ENCODE results near the gene TMEM88. TPM values are rescaled to one million over a fixed set of nuclear protein-coding genes. Genes with fewer than 3 reads are reported as not detected.

TMEM88 gene
- total and polyA plus RNA-seq, 8 donors, result 2.1 to 28.5 (median 2.9) TPM

DNA sequence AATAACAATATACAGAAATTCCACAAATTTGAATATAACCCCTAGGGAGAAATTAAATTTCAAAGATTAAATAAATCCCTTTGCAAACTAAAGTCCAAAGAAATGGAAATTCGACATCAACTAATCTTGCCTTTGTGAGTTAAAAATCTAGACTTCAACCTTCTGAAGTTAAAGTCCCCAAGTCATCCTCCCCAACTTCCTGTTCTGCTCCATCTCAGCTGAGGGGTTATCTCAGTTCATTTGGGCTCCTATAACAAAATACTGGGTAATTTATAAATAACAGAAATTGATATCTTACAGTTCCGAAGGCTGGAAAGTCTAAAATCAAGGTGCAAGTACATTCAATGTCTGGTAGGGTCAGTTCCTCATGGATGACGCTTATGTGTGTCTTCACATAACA lies 43.6 kb upstream of the TMEM88 start:
- no peak for FAIRE-seq

DNA sequence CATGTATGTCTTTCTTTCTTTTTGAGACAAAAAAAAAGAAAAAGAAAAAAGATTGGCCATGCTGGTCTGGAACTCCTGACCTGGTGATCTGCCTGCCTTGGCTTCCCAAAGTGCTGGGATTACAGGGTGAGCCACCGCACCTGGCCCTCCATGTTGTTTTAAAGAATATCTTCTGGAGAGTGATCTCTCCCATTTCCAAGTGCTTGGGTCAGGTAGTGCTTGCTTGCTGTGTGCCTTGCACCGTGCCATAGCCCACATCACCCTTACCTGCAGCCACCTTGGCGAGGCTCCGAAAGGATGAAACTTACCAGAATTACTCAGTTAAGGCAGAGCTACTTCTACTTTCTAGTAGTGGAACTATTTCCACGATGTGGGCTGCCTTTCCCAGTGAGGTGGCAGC lies 39.9 kb upstream of the TMEM88 start:
- H3K4me3 ChIP-seq, result no peak overlapping the region
- no peaks in the 10 kb centered on the region for H3K36me3 ChIP-seq
- ATAC-seq (no peak), FAIRE-seq (no peak), DNase-seq (no peak)
- intact Hi-C loops (cut with DNase I), result no loop called here
- no peaks in the 10 kb centered on the region for H3K9me3 ChIP-seq
- H3K27ac ChIP-seq, result no peak overlapping the region
- TF ChIP-seq, protein P1, sequence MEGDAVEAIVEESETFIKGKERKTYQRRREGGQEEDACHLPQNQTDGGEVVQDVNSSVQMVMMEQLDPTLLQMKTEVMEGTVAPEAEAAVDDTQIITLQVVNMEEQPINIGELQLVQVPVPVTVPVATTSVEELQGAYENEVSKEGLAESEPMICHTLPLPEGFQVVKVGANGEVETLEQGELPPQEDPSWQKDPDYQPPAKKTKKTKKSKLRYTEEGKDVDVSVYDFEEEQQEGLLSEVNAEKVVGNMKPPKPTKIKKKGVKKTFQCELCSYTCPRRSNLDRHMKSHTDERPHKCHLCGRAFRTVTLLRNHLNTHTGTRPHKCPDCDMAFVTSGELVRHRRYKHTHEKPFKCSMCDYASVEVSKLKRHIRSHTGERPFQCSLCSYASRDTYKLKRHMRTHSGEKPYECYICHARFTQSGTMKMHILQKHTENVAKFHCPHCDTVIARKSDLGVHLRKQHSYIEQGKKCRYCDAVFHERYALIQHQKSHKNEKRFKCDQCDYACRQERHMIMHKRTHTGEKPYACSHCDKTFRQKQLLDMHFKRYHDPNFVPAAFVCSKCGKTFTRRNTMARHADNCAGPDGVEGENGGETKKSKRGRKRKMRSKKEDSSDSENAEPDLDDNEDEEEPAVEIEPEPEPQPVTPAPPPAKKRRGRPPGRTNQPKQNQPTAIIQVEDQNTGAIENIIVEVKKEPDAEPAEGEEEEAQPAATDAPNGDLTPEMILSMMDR (IDR thresholded peaks at IDR 0.05), result no peak
- WGBS, 2 donors, result 84 to 91% methylated on average over 5 of the region's 5 CpGs
- no peaks in the 10 kb centered on the region for H3K4me1 ChIP-seq
- no peaks in the 10 kb centered on the region for H3K27me3 ChIP-seq

More for the DNA sequence above, 43.6 kb upstream of the TMEM88 start:
- H3K4me3 ChIP-seq, result no peak overlapping the region
- no peaks in the 10 kb centered on the region for H3K36me3 ChIP-seq
- H3K27ac ChIP-seq, result no peak overlapping the region
- H3K9me3 ChIP-seq, result no peaks in the 10 kb centered on the region
- WGBS, 2 donors, result 82 to 88% methylated on average over 3 of the region's 3 CpGs
- TF ChIP-seq, protein P1 (IDR thresholded peaks at IDR 0.05), result no peak
- intact Hi-C loops (cut with DNase I), result no loop called here
- no peak for DNase-seq
- ATAC-seq, result no peak
- H3K4me1 ChIP-seq, result no peaks in the 10 kb centered on the region
- no peaks in the 10 kb centered on the region for H3K27me3 ChIP-seq

DNA sequence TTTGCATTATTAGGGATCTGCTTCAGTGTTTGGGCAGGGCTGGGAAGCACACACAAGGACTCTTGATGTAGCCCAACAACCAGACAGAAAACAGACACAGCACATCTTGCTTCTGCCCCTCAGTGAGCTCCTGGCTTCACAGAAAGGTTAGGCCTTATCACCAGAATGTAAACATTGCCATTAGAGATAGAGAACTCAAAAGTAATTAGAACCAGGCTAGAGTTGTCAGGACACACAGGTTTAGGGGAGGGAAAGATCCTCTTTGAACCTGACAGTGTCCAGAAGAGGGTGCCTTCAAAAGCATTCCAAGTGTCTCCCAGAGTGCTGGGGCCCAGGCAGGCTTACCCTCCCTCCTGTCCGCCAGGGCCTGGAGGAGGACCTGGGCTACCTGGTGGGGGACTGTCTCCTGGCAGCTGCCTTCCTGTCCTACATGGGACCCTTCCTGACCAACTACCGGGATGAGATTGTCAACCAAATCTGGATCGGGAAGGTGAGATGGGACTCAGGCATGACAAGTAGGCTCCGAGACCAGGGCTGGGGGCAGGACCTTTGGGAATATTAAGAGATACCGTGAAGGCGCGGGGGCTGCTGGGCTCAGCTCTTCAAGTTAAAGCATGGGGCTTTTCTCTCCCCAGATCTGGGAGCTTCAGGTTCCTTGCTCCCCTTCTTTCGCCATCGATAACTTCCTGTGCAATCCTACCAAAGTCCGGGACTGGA lies 37.8 kb upstream of the TMEM88 start:
- no peaks in the 10 kb centered on the region for H3K4me1 ChIP-seq
- H3K27me3 ChIP-seq, result no peaks in the 10 kb centered on the region
- no peaks in the 10 kb centered on the region for H3K9me3 ChIP-seq
- FAIRE-seq (no peak), ATAC-seq (no peak), DNase-seq (no peak)
- no peaks in the 10 kb centered on the region for H3K36me3 ChIP-seq
- intact Hi-C loops (cut with DNase I), result no loop called here
- no peak overlapping the region for H3K4me3 ChIP-seq
- TF ChIP-seq, protein P1 (IDR thresholded peaks at IDR 0.05), result no peak
- WGBS, 2 donors, result 81 to 84% methylated on average over 10 of the region's 10 CpGs
- H3K27ac ChIP-seq, result no peak overlapping the region

DNA sequence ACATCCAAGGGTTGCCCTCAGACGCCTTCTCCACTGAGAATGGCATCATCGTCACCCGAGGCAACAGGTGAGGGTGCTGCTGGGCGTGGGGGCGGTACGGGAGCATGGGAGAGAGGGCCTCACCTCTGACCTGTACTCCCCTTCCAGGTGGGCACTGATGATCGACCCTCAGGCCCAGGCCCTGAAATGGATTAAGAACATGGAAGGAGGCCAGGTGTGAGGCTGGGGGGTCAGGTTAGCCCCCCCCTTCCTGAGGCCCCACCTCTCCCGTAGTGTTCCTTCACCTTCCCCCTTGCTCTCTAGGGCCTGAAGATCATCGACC lies 37.3 kb upstream of the TMEM88 start:
- 80 to 84% methylated on average over 9 of the region's 9 CpGs for WGBS, 2 donors
- Histone ChIP-seq H3K36me3 (no peaks in the 10 kb centered on the region), H3K4me3 (no peak overlapping the region), H3K4me1 (no peaks in the 10 kb centered on the region), H3K27ac (no peak overlapping the region), H3K27me3 (no peaks in the 10 kb centered on the region), H3K9me3 (no peaks in the 10 kb centered on the region)
- no peak for ATAC-seq
- DNase-seq, result no peak
- intact Hi-C loops (cut with DNase I), result no loop called here
- no peak for FAIRE-seq
- TF ChIP-seq, protein P1 (IDR thresholded peaks at IDR 0.05), result no peak

DNA sequence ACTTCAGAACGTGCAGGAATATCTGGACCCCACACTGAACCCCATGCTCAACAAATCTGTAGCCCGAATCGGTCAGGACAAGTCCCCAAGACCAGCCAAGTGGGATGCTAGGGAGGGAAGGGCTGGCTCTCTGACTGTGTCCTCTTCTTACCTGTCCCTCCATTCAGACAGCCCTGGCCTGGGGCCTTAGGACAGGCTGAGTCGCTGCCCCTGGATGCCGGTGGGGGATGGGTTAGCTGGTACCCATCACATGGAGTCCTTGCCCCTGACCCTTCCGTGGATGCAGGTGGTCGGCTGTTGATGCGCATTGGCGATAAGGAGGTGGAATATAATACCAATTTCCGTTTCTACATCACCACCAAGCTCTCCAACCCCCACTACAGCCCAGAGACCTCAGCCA lies 36.8 kb upstream of the TMEM88 start:
- ATAC-seq (no peak), FAIRE-seq (no peak), DNase-seq (no peak)
- no peaks in the 10 kb centered on the region for H3K4me1 ChIP-seq
- H3K36me3 ChIP-seq, result no peaks in the 10 kb centered on the region
- TF ChIP-seq, protein P1 (IDR thresholded peaks at IDR 0.05), result no peak
- no peaks in the 10 kb centered on the region for H3K9me3 ChIP-seq
- no peak overlapping the region for H3K4me3 ChIP-seq
- intact Hi-C loops (cut with DNase I), result no loop called here
- WGBS, 2 donors, result 74 to 82% methylated on average over 10 of the region's 10 CpGs
- H3K27ac ChIP-seq, result no peak overlapping the region
- no peaks in the 10 kb centered on the region for H3K27me3 ChIP-seq
